Caco-2 (cell line): ENCODE results near the gene CLSTN2. TPM values are rescaled to one million over a fixed set of nuclear protein-coding genes. Genes with fewer than 3 reads are reported as not detected.

ENCODE experiments used
- BruUV-seq: library from RNA; stranded (reverse); fragments of 400-500 nt; replicated peaks from 2 replicates; lab custom pipeline; 2021; lab: Mats Ljungman, UMichigan
- CTCF ChIA-PET: fragments of 300-600 bp; sonication (Branson Sonifier 250); formaldehyde crosslinking; loops from one replicate; lab custom pipeline; 2022; ENCODE audit warnings: antibody characterized with exemption; lab: Charles Lee
- POLR2A ChIA-PET: fragments of 300-600 bp; sonication (Branson Sonifier 250); formaldehyde crosslinking; loops from one replicate; lab custom pipeline; 2022; ENCODE audit warnings: antibody characterized with exemption; lab: Charles Lee
- DNase-seq, 2 experiments: peaks; one replicate each; pipeline versions ENCODE4 v3.0.0 to v3.0.0-alpha.2; 2020 to 2022
- H3K27me3 ChIP-seq: replicated peaks from 2 replicates; pipeline ENCODE4 v1.6.0; 2011; ENCODE audit warnings: low read length; ENCODE audit not compliant: control insufficient read depth, insufficient read depth
- H3K36me3 ChIP-seq: 2 replicates; pipeline ENCODE4 v1.5.1; 2011; ENCODE audit warnings: low read length; ENCODE audit not compliant: control insufficient read depth, insufficient read depth
- H3K4me1 ChIP-seq: fragments of 250-450 bp; sonication (Bioruptor Pico); 2 replicates; pipeline ENCODE4 v1.5.1; 2020; ENCODE audit warnings: mild to moderate bottlenecking
- H3K4me3 ChIP-seq: 2 replicates; pipeline ENCODE4 v1.5.1; 2011; ENCODE audit warnings: low read depth, mild to moderate bottlenecking, control low read depth, low read length
- H3K9me3 ChIP-seq: fragments of 250-450 bp; sonication (Bioruptor Pico); 2 replicates; pipeline ENCODE4 v1.5.1; 2020; ENCODE audit warnings: mild to moderate bottlenecking, moderate library complexity
- H3K27ac Mint-ChIP-seq: one replicate; pipeline ENCODE4 v1.8.0; 2022; ENCODE audit warnings: mixed read lengths; ENCODE audit not compliant: unreplicated experiment
- H3K27me3 Mint-ChIP-seq: one replicate; pipeline ENCODE4 v1.8.0; 2022; ENCODE audit warnings: mixed read lengths; ENCODE audit not compliant: insufficient read depth, unreplicated experiment
- H3K36me3 Mint-ChIP-seq: one replicate; pipeline ENCODE4 v1.8.0; 2022; ENCODE audit warnings: mild to moderate bottlenecking, mixed read lengths; ENCODE audit not compliant: insufficient read depth, unreplicated experiment
- H3K4me1 Mint-ChIP-seq: one replicate; pipeline ENCODE4 v1.8.0; 2022; ENCODE audit warnings: low read depth, mixed read lengths; ENCODE audit not compliant: unreplicated experiment
- H3K4me3 Mint-ChIP-seq: one replicate; pipeline ENCODE4 v1.8.0; 2022; ENCODE audit warnings: mild to moderate bottlenecking, moderate library complexity, mixed read lengths; ENCODE audit not compliant: unreplicated experiment
- H3K9me3 Mint-ChIP-seq: one replicate; pipeline ENCODE4 v1.8.0; 2022; ENCODE audit warnings: mixed read lengths; ENCODE audit not compliant: unreplicated experiment
- CTCF ChIP-seq, 2 experiments: fragments of 200-600 bp in 1 of 2; IDR thresholded peaks; 1 replicate in 1 of 2; 2 replicates in 1 of 2; pipeline versions ENCODE4 v1.5.1 to v1.8.0; 2011 to 2022; ENCODE audit warnings: antibody characterized with exemption in 1 of 2, control low read depth in 1 of 2, inconsistent platforms in 1 of 2, low read depth in 1 of 2, low read length in 1 of 2, mild to moderate bottlenecking in 1 of 2, moderate library complexity in 1 of 2; ENCODE audit not compliant: insufficient read depth in 1 of 2, severe bottlenecking in 1 of 2, unreplicated experiment in 1 of 2
- intact Hi-C: fragments of 100-400 bp; cut with micrococcal nuclease; formaldehyde crosslinking; loops from one replicate; pipeline ENCODE4 v1.10.0; 2022; ENCODE audit not compliant: unreplicated experiment
- total RNA-seq: library from RNA; stranded (reverse); gene quantifications from 2 replicates; pipeline ENCODE4 v1.2.3, GENCODE V29; 2022

The CLSTN2 gene
- total RNA-seq, 1 experiment from 2014 or later: 26.1 TPM

DNA sequence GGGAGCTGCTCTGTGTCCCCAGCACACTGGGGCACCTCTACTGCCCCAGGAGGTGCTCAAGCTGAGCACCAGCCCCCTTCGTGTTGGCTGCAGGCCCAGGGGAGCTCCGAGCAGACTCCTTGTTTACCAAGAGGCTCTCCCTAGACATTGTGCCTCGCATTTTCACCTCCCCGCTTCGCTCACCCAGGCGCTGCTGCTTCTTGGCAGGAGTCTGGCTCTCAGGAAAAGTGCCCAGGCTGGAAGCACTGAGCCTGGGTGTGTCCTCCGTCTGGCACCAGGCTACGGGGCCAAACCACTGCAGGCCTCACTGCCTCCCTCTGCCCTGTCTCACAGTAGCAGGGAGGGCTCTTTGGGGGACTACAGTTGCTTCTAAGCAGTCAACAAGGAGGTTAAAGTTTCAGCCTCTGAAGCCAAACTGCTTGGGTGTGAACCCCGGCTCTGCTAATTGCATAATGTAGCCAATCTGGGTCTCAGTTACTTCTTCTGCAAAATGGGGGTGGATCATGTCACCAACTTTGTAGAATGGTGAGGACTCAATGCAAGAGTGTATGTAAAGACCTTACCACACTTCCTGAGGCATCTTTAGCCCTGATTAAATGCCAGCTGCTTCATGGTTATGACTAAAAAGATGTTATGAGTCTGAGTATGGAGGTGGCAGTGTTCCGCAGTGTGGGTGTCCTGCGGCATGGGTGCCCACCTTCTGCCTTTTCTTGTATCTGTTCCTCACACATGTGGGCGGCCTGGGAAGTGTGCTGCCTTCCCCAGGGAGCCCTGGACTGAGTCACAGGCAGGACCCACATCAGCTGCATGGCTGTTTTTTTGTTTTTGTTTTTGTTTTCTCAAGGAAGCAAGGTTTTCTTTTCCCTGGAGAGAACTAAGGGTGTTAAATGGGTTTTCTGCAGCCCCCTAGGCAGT lies 88.9 kb downstream of the CLSTN2 start:
- no peaks in the 10 kb centered on the region for H3K36me3 ChIP-seq
- Mint-ChIP-seq H3K36me3 (no peaks in the 10 kb centered on the region), H3K27me3 (no peaks in the 10 kb centered on the region), H3K27ac (no peak overlapping the region), H3K4me1 (peaks cover 9% of the 10 kb centered on the region), H3K4me3 (no peak overlapping the region), H3K9me3 (no peaks in the 10 kb centered on the region)
- peaks cover under 1% of the 10 kb centered on the region; the same call in 1 of the 2 replicates for H3K4me1 ChIP-seq
- H3K27me3 ChIP-seq: no peaks in the 10 kb centered on the region
- no peaks in the 10 kb centered on the region for H3K9me3 ChIP-seq
- DNase-seq: no peak
- no TSS peak for BruUV-seq
- no peak for TF ChIP-seq CTCF (IDR thresholded peaks at IDR 0.05; ENCODE audit: insufficient read depth in 1 of 2, low read depth in 1 of 2, low read length in 1 of 2, severe bottlenecking in 1 of 2, unreplicated experiment in 1 of 2)
- H3K4me3 ChIP-seq: no peak overlapping the region
- intact Hi-C loops: no loop called here
- ChIA-PET CTCF (no interaction called here), POLR2A (no interaction called here)

DNA sequence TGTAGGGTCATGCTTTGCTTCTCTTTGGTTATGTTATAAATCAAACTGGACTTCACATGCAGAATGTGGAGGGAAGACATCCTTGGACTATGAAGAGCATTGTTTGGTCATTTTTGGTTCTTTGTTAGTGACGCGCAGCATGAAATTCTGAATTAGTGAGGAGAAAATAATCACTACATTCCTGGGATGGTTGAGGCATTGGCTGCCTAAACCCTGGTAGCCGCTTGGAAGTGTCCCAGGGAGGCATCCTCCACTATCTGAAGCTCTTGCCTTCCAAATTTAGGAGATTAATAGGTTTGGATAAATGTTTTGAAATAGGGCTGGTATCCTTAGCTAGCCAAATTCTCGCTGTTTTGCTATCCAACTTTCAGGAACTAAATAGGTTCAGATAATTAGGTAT lies 96.2 kb downstream of the CLSTN2 start:
- H3K4me1 ChIP-seq: no peaks in the 10 kb centered on the region
- DNase-seq: no peak
- H3K27me3 Mint-ChIP-seq: peaks cover 9% of the 10 kb centered on the region
- H3K9me3 ChIP-seq: no peaks in the 10 kb centered on the region
- H3K27me3 ChIP-seq: no peaks in the 10 kb centered on the region
- H3K9me3 Mint-ChIP-seq: no peaks in the 10 kb centered on the region
- TF ChIP-seq CTCF (IDR thresholded peaks at IDR 0.05; ENCODE audit: insufficient read depth in 1 of 2, low read depth in 1 of 2, low read length in 1 of 2, severe bottlenecking in 1 of 2, unreplicated experiment in 1 of 2): no peak
- H3K36me3 ChIP-seq: no peaks in the 10 kb centered on the region
- H3K4me1 Mint-ChIP-seq: no peaks in the 10 kb centered on the region
- no TSS peak for BruUV-seq
- POLR2A ChIA-PET: no interaction called here
- no peak overlapping the region for H3K4me3 ChIP-seq
- intact Hi-C loops: no loop called here
- no peaks in the 10 kb centered on the region for H3K36me3 Mint-ChIP-seq
- CTCF ChIA-PET: no interaction called here
- H3K27ac Mint-ChIP-seq: no peak overlapping the region
- no peak overlapping the region for H3K4me3 Mint-ChIP-seq

DNA sequence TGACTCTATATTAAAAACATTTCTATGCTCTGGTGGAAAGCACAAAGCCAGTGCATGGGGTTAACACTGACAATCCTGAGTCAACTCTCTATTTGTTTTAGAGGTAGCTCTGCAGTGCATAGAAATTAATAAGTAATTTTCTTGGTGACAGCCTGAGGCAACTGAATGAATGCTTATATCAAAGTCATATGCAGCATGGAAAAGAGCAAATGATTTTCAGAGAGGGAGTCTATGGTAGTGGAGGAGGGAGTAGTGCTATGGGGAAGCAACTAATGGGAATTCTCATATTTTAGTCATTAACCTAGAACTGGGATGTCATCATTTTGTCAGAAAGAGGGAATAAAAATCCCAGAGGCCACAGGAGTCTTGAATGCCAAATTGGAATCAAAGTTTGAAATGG lies 99.1 kb downstream of the CLSTN2 start:
- Histone ChIP-seq H3K27me3 (no peaks in the 10 kb centered on the region), H3K36me3 (no peaks in the 10 kb centered on the region), H3K4me1 (no peaks in the 10 kb centered on the region), H3K9me3 (no peaks in the 10 kb centered on the region), H3K4me3 (no peak overlapping the region)
- CTCF ChIA-PET: no interaction called here
- POLR2A ChIA-PET: no interaction called here
- DNase-seq: no peak
- H3K4me3 Mint-ChIP-seq: no peak overlapping the region
- H3K9me3 Mint-ChIP-seq: no peaks in the 10 kb centered on the region
- H3K27ac Mint-ChIP-seq: no peak overlapping the region
- peaks cover 4% of the 10 kb centered on the region for H3K36me3 Mint-ChIP-seq
- TF ChIP-seq CTCF (IDR thresholded peaks at IDR 0.05; ENCODE audit: insufficient read depth in 1 of 2, low read depth in 1 of 2, low read length in 1 of 2, severe bottlenecking in 1 of 2, unreplicated experiment in 1 of 2): no peak
- intact Hi-C loops: no loop called here
- peaks cover 11% of the 10 kb centered on the region for H3K27me3 Mint-ChIP-seq
- H3K4me1 Mint-ChIP-seq: no peaks in the 10 kb centered on the region
- no TSS peak for BruUV-seq
